ENCODE results near the gene USP27X. TPM values are rescaled to one million over a fixed set of nuclear protein-coding genes. Genes with fewer than 3 reads are reported as not detected.

USP27X gene
- total RNA-seq, 1 experiment from 2014 or later, result 4.2 TPM

DNA sequence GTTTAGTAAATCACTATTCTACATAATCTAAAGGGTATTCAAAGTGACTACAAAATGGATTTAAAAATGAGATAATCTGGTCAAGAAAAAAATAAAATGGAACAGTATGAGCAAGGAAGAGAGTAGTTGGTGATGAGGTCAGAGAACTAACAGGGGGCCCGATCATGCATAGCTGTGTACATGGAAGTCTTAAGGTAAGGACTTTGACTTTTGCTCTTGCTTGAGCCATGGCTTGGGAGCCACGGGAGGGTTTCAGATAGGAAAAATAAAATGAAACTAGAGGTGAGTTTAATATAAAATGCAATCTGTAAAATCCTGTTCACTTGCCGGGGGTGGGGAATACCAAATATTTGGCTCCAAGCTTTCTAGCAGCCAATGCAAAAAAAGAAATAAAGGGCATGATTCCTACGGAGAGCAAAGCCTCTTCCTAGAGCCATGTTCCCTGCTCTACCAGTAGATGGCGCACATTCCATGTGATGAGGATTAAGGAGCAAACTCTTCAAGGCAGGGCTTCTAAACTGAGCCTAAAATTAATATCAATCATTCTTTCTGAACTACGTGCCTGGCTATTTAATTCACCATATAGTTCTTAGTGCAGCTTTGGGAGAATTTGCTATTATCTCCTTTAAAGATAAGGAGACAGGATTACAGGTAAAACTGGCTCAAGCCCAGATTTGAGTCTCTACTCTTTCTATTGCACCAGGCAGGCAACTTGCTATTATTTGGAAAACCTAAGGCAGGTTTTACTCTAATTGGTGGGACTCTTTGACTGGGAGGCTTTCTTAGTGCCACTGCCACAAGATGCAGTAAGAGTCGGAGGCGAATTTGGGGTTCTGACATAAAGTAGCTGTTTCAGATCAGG, 36.3 kb downstream of the USP27X start:
- intact Hi-C loops (cut with micrococcal nuclease; ENCODE audit: unreplicated experiment), result loop anchor here (1.0 to 2.0 kb wide), 2 partner anchors 166 to 289 kb away; partner anchors contain the start of gene CCNB3
- peak; percentile 52 for DNase-seq
- Mint-ChIP-seq H3K27ac (ENCODE audit: unreplicated experiment) (no peak overlapping the region), H3K4me1 (ENCODE audit: low read depth, unreplicated experiment) (no peaks in the 10 kb centered on the region), H3K4me3 (ENCODE audit: low read depth, unreplicated experiment) (no peak overlapping the region), H3K9me3 (ENCODE audit: low read depth, unreplicated experiment) (no peaks in the 10 kb centered on the region), H3K27me3 (ENCODE audit: unreplicated experiment) (peaks cover 4% of the 10 kb centered on the region), H3K36me3 (ENCODE audit: insufficient read depth, unreplicated experiment) (no peaks in the 10 kb centered on the region)
- BruUV-seq (replicated peaks), result no TSS peak
- CTCF ChIA-PET, result interaction anchor here (0.8 to 1.7 kb wide), 2 partner anchors 39 to 166 kb away, joined by 3 read pairs; no protein-coding TSS in a partner anchor
- TF ChIP-seq CTCF (IDR thresholded peaks at IDR 0.05; ENCODE audit: unreplicated experiment), result peak; percentile 67

DNA sequence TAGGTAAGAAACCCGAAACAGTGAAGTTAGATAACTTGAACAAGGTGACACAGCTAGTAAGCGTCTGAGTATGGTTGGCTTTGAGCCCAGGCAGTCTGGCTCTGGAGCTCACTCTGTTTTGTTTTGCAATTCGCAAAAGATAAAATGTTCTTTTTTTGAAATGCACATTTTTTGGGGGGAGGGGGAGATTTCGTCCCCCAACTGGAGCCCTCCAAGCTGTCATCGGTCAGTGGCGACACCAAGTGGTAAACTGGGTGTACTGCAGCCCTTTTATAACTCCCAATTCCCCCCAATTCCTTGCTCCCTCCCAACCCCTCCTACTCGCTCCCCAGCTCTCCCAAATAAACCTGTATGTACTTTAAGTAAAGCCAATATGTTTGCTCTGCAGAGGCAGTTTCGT, 40.3 kb downstream of the USP27X start:
- TF ChIP-seq CTCF (IDR thresholded peaks at IDR 0.05; ENCODE audit: unreplicated experiment), result peak; percentile 76
- H3K27me3 Mint-ChIP-seq (ENCODE audit: unreplicated experiment), result no peaks in the 10 kb centered on the region
- no peak overlapping the region for H3K4me3 Mint-ChIP-seq (ENCODE audit: low read depth, unreplicated experiment)
- no TSS peak for BruUV-seq (replicated peaks)
- peaks cover 4% of the 10 kb centered on the region for H3K4me1 Mint-ChIP-seq (ENCODE audit: low read depth, unreplicated experiment)
- no peak overlapping the region for H3K27ac Mint-ChIP-seq (ENCODE audit: unreplicated experiment)
- CTCF ChIA-PET, result interaction anchor here (1.5 to 2.2 kb wide), 2 partner anchors 35 to 162 kb away, joined by 4 to 7 read pairs; no protein-coding TSS in a partner anchor
- DNase-seq, result peak; percentile 29
- H3K9me3 Mint-ChIP-seq (ENCODE audit: low read depth, unreplicated experiment), result no peaks in the 10 kb centered on the region
- peaks cover 13% of the 10 kb centered on the region for H3K36me3 Mint-ChIP-seq (ENCODE audit: insufficient read depth, unreplicated experiment)
- intact Hi-C loops (cut with micrococcal nuclease; ENCODE audit: unreplicated experiment), result no loop called here

DNA sequence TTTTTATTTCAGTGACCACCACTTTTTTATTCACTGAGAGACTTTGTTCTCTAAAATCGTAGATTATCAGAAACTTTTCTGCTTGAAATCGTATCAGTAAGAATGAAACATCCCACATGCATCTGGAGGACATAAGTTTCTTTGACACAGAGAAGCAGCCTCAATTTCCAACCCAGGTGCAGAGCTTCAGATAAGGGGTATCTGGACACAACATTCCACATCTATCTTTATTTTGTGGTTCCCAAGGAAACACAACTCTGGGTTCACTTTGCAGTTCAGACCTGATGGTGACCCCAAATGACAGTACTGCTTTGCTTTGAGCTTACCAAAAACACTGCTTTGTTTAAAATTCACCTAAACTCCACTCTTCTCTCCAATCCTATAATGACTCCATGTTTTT, 41.8 kb downstream of the USP27X start:
- intact Hi-C loops (cut with micrococcal nuclease; ENCODE audit: unreplicated experiment), result no loop called here
- BruUV-seq (replicated peaks), result no TSS peak

More for the DNA sequence above, 41.8 kb downstream of the USP27X start:
- H3K4me1 Mint-ChIP-seq (ENCODE audit: low read depth, unreplicated experiment), result peaks cover 10% of the 10 kb centered on the region
- H3K27ac Mint-ChIP-seq (ENCODE audit: unreplicated experiment), result no peak overlapping the region
- no peaks in the 10 kb centered on the region for H3K27me3 Mint-ChIP-seq (ENCODE audit: unreplicated experiment)
- peaks cover 13% of the 10 kb centered on the region for H3K36me3 Mint-ChIP-seq (ENCODE audit: insufficient read depth, unreplicated experiment)
- H3K4me3 Mint-ChIP-seq (ENCODE audit: low read depth, unreplicated experiment), result no peak overlapping the region
- no peak for TF ChIP-seq CTCF (IDR thresholded peaks at IDR 0.05; ENCODE audit: unreplicated experiment)
- CTCF ChIA-PET, result interaction anchor here (1.4 kb wide), 1 partner anchor 74 kb away, joined by 4 read pairs; no protein-coding TSS in a partner anchor
- DNase-seq, result no peak
- no peaks in the 10 kb centered on the region for H3K9me3 Mint-ChIP-seq (ENCODE audit: low read depth, unreplicated experiment)
